Natural killer cell (primary cell): ENCODE results near the gene DIAPH3. TPM values are rescaled to one million over a fixed set of nuclear protein-coding genes. Genes with fewer than 3 reads are reported as not detected.

Experiments
- ATAC-seq, 3 donors: fragments of 150-1000 bp in 2 of 3; fragments of 200-7000 bp in 1 of 3; cut with Tn5 transposase; 1 replicate in 1 of 3; 2 replicates in 2 of 3; pipeline ENCODE4 v1.10.0; 2021; ENCODE audit warnings: mild to moderate bottlenecking in 2 of 3, moderate library complexity in 2 of 3
- DNase-seq, 2 donors: peaks; one replicate each; pipeline versions ENCODE4 v3.0.0 to v3.0.0-alpha.2; 2013 to 2021; ENCODE audit warnings: mixed read lengths in 1 of 2
- H3K27ac ChIP-seq: one replicate; pipeline ENCODE4 v1.5.1; 2013; ENCODE audit warnings: mild to moderate bottlenecking, low read length
- H3K27me3 ChIP-seq: one replicate; pipeline ENCODE4 v1.6.1; 2013; ENCODE audit warnings: low read length; ENCODE audit not compliant: control insufficient read depth, insufficient read depth
- H3K36me3 ChIP-seq: one replicate; pipeline ENCODE4 v1.6.1; 2013; ENCODE audit warnings: low read length; ENCODE audit not compliant: control insufficient read depth, insufficient read depth
- H3K4me1 ChIP-seq: one replicate; pipeline ENCODE4 v1.6.1; 2013; ENCODE audit warnings: low read length; ENCODE audit not compliant: control insufficient read depth, insufficient read depth
- H3K4me3 ChIP-seq: one replicate; pipeline ENCODE4 v1.5.1; 2013; ENCODE audit warnings: low read length
- H3K9me3 ChIP-seq: one replicate; pipeline ENCODE4 v1.6.1; 2013; ENCODE audit warnings: low read length; ENCODE audit not compliant: control insufficient read depth, insufficient read depth
- H3K27ac Mint-ChIP-seq, 2 donors: one replicate each; pipeline ENCODE4 v1.8.0; 2022; ENCODE audit warnings: mild to moderate bottlenecking in 2 of 2, mixed read lengths in 2 of 2, moderate library complexity in 1 of 2
- H3K27me3 Mint-ChIP-seq, 2 donors: one replicate each; pipeline ENCODE4 v1.8.0; 2022; ENCODE audit warnings: low read depth in 2 of 2, mixed read lengths in 2 of 2
- H3K36me3 Mint-ChIP-seq: one replicate; pipeline ENCODE4 v1.8.0; 2022; ENCODE audit warnings: mixed read lengths
- H3K4me1 Mint-ChIP-seq, 2 donors: one replicate each; pipeline ENCODE4 v1.8.0; 2022; ENCODE audit warnings: mixed read lengths in 2 of 2
- H3K4me3 Mint-ChIP-seq: one replicate; pipeline ENCODE4 v1.8.0; 2022; ENCODE audit warnings: mild to moderate bottlenecking, moderate library complexity, mixed read lengths
- H3K9me3 Mint-ChIP-seq, 2 donors: one replicate each; pipeline ENCODE4 v1.8.0; 2022; ENCODE audit warnings: mixed read lengths in 2 of 2
- CTCF ChIP-seq: fragments of 200-600 bp; IDR thresholded peaks from one replicate; pipeline ENCODE4 v1.8.0; 2022; ENCODE audit warnings: antibody characterized with exemption
- whole genome bisulfite sequencing: methylation state at CpG from one replicate; pipeline ENCODE4 v1.1.7; 2013; ENCODE audit warnings: missing lambda C conversion rate; ENCODE audit not compliant: insufficient coverage; 5-methylcytosine and 5-hydroxymethylcytosine counted together
- intact Hi-C: fragments of 100-400 bp; cut with micrococcal nuclease; formaldehyde crosslinking; loops from one replicate; pipeline ENCODE4 v1.14.2; 2022
- total RNA-seq, 4 donors: library from RNA; stranded (reverse); fragments of 120-200 nt in 1 of 4; gene quantifications; one replicate each; pipeline versions ENCODE4 v1.2.3 to v1.2.4, GENCODE V29; 2013 to 2022

Gene DIAPH3
- total RNA-seq, 3 donors from 2014 or later (not counting 1 experiment from before 2014, with no cell fraction given) = 0.54 to 1.0 (median 0.98) TPM

- no peaks in the 10 kb centered on the region for H3K9me3 ChIP-seq
- no peaks in the 10 kb centered on the region for H3K36me3 ChIP-seq
- DNase-seq (no peak), ATAC-seq (no peak)
- 70% methylated on average over 2 of the region's 4 CpGs for WGBS
- no peak overlapping the region for H3K27ac ChIP-seq
- no peaks in the 10 kb centered on the region for H3K27me3 ChIP-seq
- no peak overlapping the region for H3K4me3 Mint-ChIP-seq
- H3K27ac Mint-ChIP-seq = no peak overlapping the region
- H3K27me3 Mint-ChIP-seq = no peaks in the 10 kb centered on the region
- no peak for TF ChIP-seq CTCF
- H3K9me3 Mint-ChIP-seq = no peaks in the 10 kb centered on the region
- no peaks in the 10 kb centered on the region for H3K4me1 ChIP-seq
- no peaks in the 10 kb centered on the region for H3K36me3 Mint-ChIP-seq
- H3K4me3 ChIP-seq = no peak overlapping the region
- H3K4me1 Mint-ChIP-seq = no peaks in the 10 kb centered on the region
- intact Hi-C loops = loop anchor here (10.0 kb wide), 1 partner anchor 216 kb away; no protein-coding TSS in a partner anchor
Measured at GRCh38 chr13:59689057-59689456, 474.7 kb downstream of the DIAPH3 start.

GRCh38 chr13:59686798-59687394 lies 476.8 kb downstream of the DIAPH3 start:
- no peaks in the 10 kb centered on the region for H3K4me1 ChIP-seq
- H3K27ac ChIP-seq = no peak overlapping the region
- no peak overlapping the region for H3K4me3 Mint-ChIP-seq
- ATAC-seq = no peak
- TF ChIP-seq CTCF = no peak
- no peaks in the 10 kb centered on the region for H3K36me3 Mint-ChIP-seq
- H3K4me1 Mint-ChIP-seq = peaks cover 0 to 8% of the 10 kb centered on the region in 2 donors
- 87% methylated on average over 2 of the region's 2 CpGs for WGBS
- H3K27me3 ChIP-seq = no peaks in the 10 kb centered on the region
- H3K4me3 ChIP-seq = no peak overlapping the region
- no peak overlapping the region for H3K27ac Mint-ChIP-seq
- intact Hi-C loops = loop anchor here (10.0 kb wide), 1 partner anchor 218 kb away; no protein-coding TSS in a partner anchor
- H3K9me3 ChIP-seq = no peaks in the 10 kb centered on the region
- H3K27me3 Mint-ChIP-seq = no peaks in the 10 kb centered on the region
- H3K36me3 ChIP-seq = no peaks in the 10 kb centered on the region
- DNase-seq = no peak
- H3K9me3 Mint-ChIP-seq = no peaks in the 10 kb centered on the region

- no peak for TF ChIP-seq CTCF
- no peaks in the 10 kb centered on the region for H3K4me1 ChIP-seq
- Mint-ChIP-seq H3K27me3 (no peaks in the 10 kb centered on the region), H3K27ac (no peak overlapping the region), H3K4me1 (peaks cover 0 to 8% of the 10 kb centered on the region in 2 donors), H3K9me3 (no peaks in the 10 kb centered on the region), H3K36me3 (no peaks in the 10 kb centered on the region), H3K4me3 (no peak overlapping the region)
- H3K36me3 ChIP-seq = no peaks in the 10 kb centered on the region
- H3K27ac ChIP-seq = no peak overlapping the region
- DNase-seq (no peak), ATAC-seq (no peak)
- WGBS = 90% methylated on average over 5 of the region's 5 CpGs
- intact Hi-C loops = loop anchor here (10.0 kb wide), 1 partner anchor 221 kb away; no protein-coding TSS in a partner anchor
- H3K9me3 ChIP-seq = no peaks in the 10 kb centered on the region
- H3K4me3 ChIP-seq = no peak overlapping the region
- H3K27me3 ChIP-seq = no peaks in the 10 kb centered on the region
Measured at GRCh38 chr13:59684105-59684504, 479.6 kb downstream of the DIAPH3 start.
